Measurements from ENCODE around the gene ZC3H14.

DNA sequence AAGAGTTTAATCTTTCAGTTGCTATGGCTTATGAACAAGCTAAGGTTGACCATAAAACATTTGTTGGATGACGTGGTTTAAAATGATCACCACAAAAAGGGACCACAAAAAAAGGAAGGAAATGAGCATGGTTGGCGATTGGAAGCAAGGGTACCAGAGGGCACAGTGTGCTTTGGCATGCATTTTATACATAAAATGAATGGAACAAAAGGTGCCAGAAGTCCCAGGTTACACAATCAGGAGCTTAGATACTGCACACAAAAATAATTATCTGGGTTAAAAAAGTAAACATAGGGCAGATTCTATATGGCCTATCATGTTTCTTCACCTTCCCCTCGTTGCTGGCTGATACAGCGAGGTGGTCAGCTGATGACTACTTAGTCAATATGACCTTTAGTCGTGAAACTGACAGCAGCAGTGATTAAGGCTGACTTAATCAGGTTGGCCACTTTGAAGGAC lies 50.7 kb downstream of the ZC3H14 start:
- TF ChIP-seq, protein P1, sequence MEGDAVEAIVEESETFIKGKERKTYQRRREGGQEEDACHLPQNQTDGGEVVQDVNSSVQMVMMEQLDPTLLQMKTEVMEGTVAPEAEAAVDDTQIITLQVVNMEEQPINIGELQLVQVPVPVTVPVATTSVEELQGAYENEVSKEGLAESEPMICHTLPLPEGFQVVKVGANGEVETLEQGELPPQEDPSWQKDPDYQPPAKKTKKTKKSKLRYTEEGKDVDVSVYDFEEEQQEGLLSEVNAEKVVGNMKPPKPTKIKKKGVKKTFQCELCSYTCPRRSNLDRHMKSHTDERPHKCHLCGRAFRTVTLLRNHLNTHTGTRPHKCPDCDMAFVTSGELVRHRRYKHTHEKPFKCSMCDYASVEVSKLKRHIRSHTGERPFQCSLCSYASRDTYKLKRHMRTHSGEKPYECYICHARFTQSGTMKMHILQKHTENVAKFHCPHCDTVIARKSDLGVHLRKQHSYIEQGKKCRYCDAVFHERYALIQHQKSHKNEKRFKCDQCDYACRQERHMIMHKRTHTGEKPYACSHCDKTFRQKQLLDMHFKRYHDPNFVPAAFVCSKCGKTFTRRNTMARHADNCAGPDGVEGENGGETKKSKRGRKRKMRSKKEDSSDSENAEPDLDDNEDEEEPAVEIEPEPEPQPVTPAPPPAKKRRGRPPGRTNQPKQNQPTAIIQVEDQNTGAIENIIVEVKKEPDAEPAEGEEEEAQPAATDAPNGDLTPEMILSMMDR (IDR thresholded peaks at IDR 0.05): no peak
- TF ChIP-seq POLR2A (IDR thresholded peaks at IDR 0.05) (no peak), EP300 (IDR thresholded peaks at IDR 0.05) (no peak)

All from tibial nerve (tissue), 4 donors.